Astrocyte (in vitro differentiated cells and primary cell): Measurements from ENCODE around the gene TMC2.

Experiments
- EZH2 ChIP-seq: IDR thresholded peaks from 2 replicates; pipeline ENCODE4 v1.6.1; 2012; ENCODE audit warnings: mild to moderate bottlenecking, low read length, inconsistent platforms; ENCODE audit not compliant: insufficient read depth
- TF ChIP-seq, protein P1 (sequence below): IDR thresholded peaks from 2 replicates; pipeline ENCODE4 v1.5.1; 2011; ENCODE audit warnings: low read depth, mild to moderate bottlenecking, inconsistent platforms, low read length, moderate library complexity; ENCODE audit not compliant: insufficient read depth

DNA sequence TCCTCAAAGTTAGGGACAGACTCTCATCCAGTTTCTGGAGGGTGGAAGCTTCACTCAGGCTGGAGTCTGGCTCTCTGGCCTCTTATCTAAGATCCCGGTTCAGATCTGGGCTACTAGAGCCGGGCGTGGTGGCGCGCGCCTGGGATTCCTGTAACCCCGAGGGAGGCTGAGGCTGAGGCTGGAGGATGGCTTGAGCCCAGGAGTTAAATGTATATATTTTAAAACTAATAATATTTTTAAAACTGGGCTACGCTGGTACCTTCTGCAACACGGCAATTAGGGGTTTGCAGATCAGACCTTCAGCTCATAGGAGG, 26.9 kb upstream of the TMC2 start:
- TF ChIP-seq, protein P1, sequence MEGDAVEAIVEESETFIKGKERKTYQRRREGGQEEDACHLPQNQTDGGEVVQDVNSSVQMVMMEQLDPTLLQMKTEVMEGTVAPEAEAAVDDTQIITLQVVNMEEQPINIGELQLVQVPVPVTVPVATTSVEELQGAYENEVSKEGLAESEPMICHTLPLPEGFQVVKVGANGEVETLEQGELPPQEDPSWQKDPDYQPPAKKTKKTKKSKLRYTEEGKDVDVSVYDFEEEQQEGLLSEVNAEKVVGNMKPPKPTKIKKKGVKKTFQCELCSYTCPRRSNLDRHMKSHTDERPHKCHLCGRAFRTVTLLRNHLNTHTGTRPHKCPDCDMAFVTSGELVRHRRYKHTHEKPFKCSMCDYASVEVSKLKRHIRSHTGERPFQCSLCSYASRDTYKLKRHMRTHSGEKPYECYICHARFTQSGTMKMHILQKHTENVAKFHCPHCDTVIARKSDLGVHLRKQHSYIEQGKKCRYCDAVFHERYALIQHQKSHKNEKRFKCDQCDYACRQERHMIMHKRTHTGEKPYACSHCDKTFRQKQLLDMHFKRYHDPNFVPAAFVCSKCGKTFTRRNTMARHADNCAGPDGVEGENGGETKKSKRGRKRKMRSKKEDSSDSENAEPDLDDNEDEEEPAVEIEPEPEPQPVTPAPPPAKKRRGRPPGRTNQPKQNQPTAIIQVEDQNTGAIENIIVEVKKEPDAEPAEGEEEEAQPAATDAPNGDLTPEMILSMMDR: no peak
- TF ChIP-seq EZH2: no peak
